GM23338 (cell line): ENCODE measurements around the gene SLCO1C1. TPM values are rescaled to one million over a fixed set of nuclear protein-coding genes. Genes with fewer than 3 reads are reported as not detected.

ENCODE experiments used
- ATAC-seq: fragments of 200-7000 bp; cut with Tn5 transposase; 3 replicates; pipeline ENCODE4 v1.9.1; 2020
- DNase-seq: peaks from one replicate; pipeline ENCODE4 v3.0.0-alpha.2; 2015; ENCODE audit warnings: low spot score
- H2AFZ ChIP-seq: fragments of 200-600 bp; sonication (generic); 2 replicates; pipeline ENCODE4 v1.8.0; 2016; ENCODE audit warnings: antibody characterized with exemption, mild to moderate bottlenecking, moderate library complexity
- H3F3A ChIP-seq: fragments of 200-600 bp; sonication (generic); replicated peaks from 2 replicates; pipeline ENCODE4 v1.8.0; 2017; ENCODE audit warnings: antibody characterized with exemption, mixed run types, low read depth
- H3K27ac ChIP-seq: fragments of 200-600 bp; sonication (generic); 2 replicates; pipeline ENCODE4 v1.6.1; 2016; ENCODE audit warnings: low read depth
- H3K27me3 ChIP-seq: fragments of 200-600 bp; sonication (generic); 2 replicates; pipeline ENCODE4 v1.8.0; 2016; ENCODE audit warnings: mild to moderate bottlenecking, mixed run types, moderate library complexity; ENCODE audit not compliant: insufficient read depth
- H3K36me3 ChIP-seq: fragments of 200-600 bp; sonication (generic); 2 replicates; pipeline ENCODE4 v1.8.0; 2016; ENCODE audit warnings: mild to moderate bottlenecking; ENCODE audit not compliant: insufficient read depth
- H3K4me1 ChIP-seq: fragments of 200-600 bp; sonication (generic); 2 replicates; pipeline ENCODE4 v1.8.0; 2016; ENCODE audit warnings: mild to moderate bottlenecking, moderate library complexity; ENCODE audit not compliant: insufficient read depth
- H3K4me2 ChIP-seq: fragments of 200-600 bp; sonication (generic); 2 replicates; pipeline ENCODE4 v1.7.1; 2017; ENCODE audit warnings: mixed run types
- H3K4me3 ChIP-seq: fragments of 200-600 bp; sonication (generic); 2 replicates; pipeline ENCODE4 v1.6.1; 2016; ENCODE audit warnings: mixed run types
- H3K79me2 ChIP-seq: fragments of 200-600 bp; sonication (generic); replicated peaks from 2 replicates; pipeline ENCODE4 v1.8.0; 2017; ENCODE audit warnings: mild to moderate bottlenecking; ENCODE audit not compliant: insufficient read depth
- H3K9me2 ChIP-seq: fragments of 200-600 bp; sonication (generic); 2 replicates; pipeline ENCODE4 v1.8.0; 2017; ENCODE audit not compliant: insufficient read depth
- H4K20me1 ChIP-seq: fragments of 200-600 bp; sonication (generic); replicated peaks from 2 replicates; pipeline ENCODE4 v1.8.0; 2017; ENCODE audit warnings: mild to moderate bottlenecking; ENCODE audit not compliant: insufficient read depth
- H3K27ac Mint-ChIP-seq: 2 replicates; pipeline ENCODE4 v1.8.0; 2020; ENCODE audit warnings: inconsistent platforms, mild to moderate bottlenecking, moderate library complexity, mixed read lengths
- H3K27me3 Mint-ChIP-seq: 3 replicates; pipeline ENCODE4 v1.8.0; 2022; ENCODE audit warnings: low read depth, mild to moderate bottlenecking, moderate library complexity, mixed read lengths, inconsistent platforms; ENCODE audit not compliant: insufficient read depth, poor library complexity
- H3K36me3 Mint-ChIP-seq: 3 replicates; pipeline ENCODE4 v1.8.0; 2021; ENCODE audit warnings: low read depth, mild to moderate bottlenecking, inconsistent platforms, moderate library complexity, mixed read lengths
- H3K4me1 Mint-ChIP-seq: 3 replicates; pipeline ENCODE4 v1.8.0; 2020; ENCODE audit warnings: mild to moderate bottlenecking, inconsistent platforms, mixed read lengths
- H3K4me3 Mint-ChIP-seq: 3 replicates; pipeline ENCODE4 v1.8.0; 2021; ENCODE audit warnings: moderate library complexity, mild to moderate bottlenecking, inconsistent platforms, mixed read lengths
- H3K9me3 Mint-ChIP-seq: 3 replicates; pipeline ENCODE4 v1.8.0; 2020; ENCODE audit warnings: moderate library complexity, mild to moderate bottlenecking, inconsistent platforms, mixed read lengths
- CREB1 ChIP-seq: fragments of 250-450 bp; sonication (Bioruptor Pico); IDR thresholded peaks from 2 replicates; pipeline ENCODE4 v1.5.0; 2020; ENCODE audit warnings: low read depth, mild to moderate bottlenecking, moderate library complexity
- CTCF ChIP-seq, 2 experiments: fragments of 200-600 bp in 1 of 2; sonication (generic) in 1 of 2; conservative IDR thresholded peaks; 2 replicates each; pipeline versions ENCODE4 v1.5.1 to v1.6.1; 2016 to 2017; ENCODE audit warnings: antibody characterized with exemption in 2 of 2, low read depth in 2 of 2, mild to moderate bottlenecking in 2 of 2, moderate library complexity in 1 of 2
- POLR2AphosphoS5 ChIP-seq: IDR thresholded peaks from 2 replicates; pipeline ENCODE4 v1.6.1; 2016; ENCODE audit warnings: antibody characterized with exemption, low read depth
- STAT1 ChIP-seq: IDR thresholded peaks from one replicate; pipeline ENCODE4 v1.6.1; 2016; ENCODE audit warnings: antibody characterized with exemption; ENCODE audit not compliant: unreplicated experiment
- ZNF331 ChIP-seq: fragments of 250-450 bp; sonication (Bioruptor Pico); IDR thresholded peaks from 2 replicates; pipeline ENCODE4 v1.5.0; 2020; ENCODE audit warnings: low read depth, mild to moderate bottlenecking, moderate library complexity
- polyA plus RNA-seq: library from polyadenylated mRNA; unstranded; fragments of >200 nt; fragmentation: Nextera tagmentation; extraction: Ambion mirVana; gene quantifications from 2 replicates; pipeline ENCODE4 v1.2.1, GENCODE V29; 2016
- total RNA-seq: library from RNA; depleted of rRNA; stranded (reverse); fragments of >200 nt; shearing (Covaris generic); gene quantifications from 2 replicates; pipeline ENCODE4 v1.2.3, GENCODE V29; 2014

SLCO1C1 gene
- total and polyA plus RNA-seq, 2 experiments from 2014 or later, result 0.86 to 1.6 TPM

GRCh38 chr12:20646239-20646827, 48.8 kb upstream of the SLCO1C1 start:
- no peak overlapping the region for H3K27ac ChIP-seq
- no peaks in the 10 kb centered on the region for H3K79me2 ChIP-seq
- H3K36me3 ChIP-seq, result no peaks in the 10 kb centered on the region
- H3K27me3 ChIP-seq, result no peaks in the 10 kb centered on the region
- no peaks in the 10 kb centered on the region for H3K9me2 ChIP-seq
- no peaks in the 10 kb centered on the region for H3K4me1 ChIP-seq
- Mint-ChIP-seq H3K9me3 (no peaks in the 10 kb centered on the region), H3K27me3 (no peaks in the 10 kb centered on the region), H3K4me1 (no peaks in the 10 kb centered on the region), H3K27ac (no peak overlapping the region), H3K36me3 (no peaks in the 10 kb centered on the region), H3K4me3 (no peak overlapping the region)
- DNase-seq (peak; percentile 45), ATAC-seq (no peak)
- H4K20me1 ChIP-seq, result no peaks in the 10 kb centered on the region
- TF ChIP-seq CTCF (conservative IDR thresholded peaks at IDR 0.05; ENCODE audit: low read depth in 2 of 2), result peak; percentile 71 to 72
- no peak for TF ChIP-seq CREB1 (CRISPR knock-in tag)
- TF ChIP-seq ZNF331 (CRISPR knock-in tag), result no peak
- no peak overlapping the region for H3K4me3 ChIP-seq
- no peak overlapping the region for H2AFZ ChIP-seq
- H3F3A ChIP-seq, result no peaks in the 10 kb centered on the region
- H3K4me2 ChIP-seq, result no peak overlapping the region

DNA sequence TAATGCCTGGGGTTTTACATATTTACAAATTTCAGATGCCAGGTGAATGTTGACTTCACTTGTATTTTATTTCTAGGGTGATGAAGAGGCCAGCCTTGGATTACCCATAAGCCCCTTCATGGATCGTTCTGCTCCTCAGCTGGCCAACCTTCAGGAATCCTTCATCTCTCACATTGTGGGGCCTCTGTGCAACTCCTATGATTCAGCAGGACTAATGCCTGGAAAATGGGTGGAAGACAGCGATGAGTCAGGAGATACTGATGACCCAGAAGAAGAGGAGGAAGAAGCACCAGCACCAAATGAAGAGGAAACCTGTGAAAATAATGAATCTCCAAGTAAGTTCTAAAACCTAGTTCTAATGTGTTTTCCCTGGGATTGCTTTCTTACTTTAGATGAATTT, 41.3 kb upstream of the SLCO1C1 start:
- Mint-ChIP-seq H3K4me1 (peaks cover 10% of the 10 kb centered on the region; the same call in 2 of the 3 replicates), H3K36me3 (peaks cover 3% of the 10 kb centered on the region; the same call in 1 of the 3 replicates), H3K9me3 (no peaks in the 10 kb centered on the region), H3K4me3 (no peak overlapping the region), H3K27me3 (peaks cover 6% of the 10 kb centered on the region), H3K27ac (no peak overlapping the region)
- H3K9me2 ChIP-seq, result no peaks in the 10 kb centered on the region
- 0 out of 2 replicates have a peak, but pooled peaks cover 4% of the 10 kb centered on the region for H3K4me1 ChIP-seq
- H3K27ac ChIP-seq, result no peak overlapping the region
- H3K4me2 ChIP-seq, result no peak overlapping the region
- DNase-seq, result no peak
- H3F3A ChIP-seq, result no peaks in the 10 kb centered on the region
- no peaks in the 10 kb centered on the region for H3K27me3 ChIP-seq
- H3K36me3 ChIP-seq, result no peaks in the 10 kb centered on the region
- ATAC-seq, result no peak
- H4K20me1 ChIP-seq, result no peaks in the 10 kb centered on the region
- TF ChIP-seq CREB1 (CRISPR knock-in tag) (no peak), POLR2AphosphoS5 (no peak), ZNF331 (CRISPR knock-in tag) (no peak), CTCF (conservative IDR thresholded peaks at IDR 0.05; ENCODE audit: low read depth in 2 of 2) (no peak), STAT1 (no peak)
- no peak overlapping the region for H3K4me3 ChIP-seq
- H3K79me2 ChIP-seq, result no peaks in the 10 kb centered on the region
- no peak overlapping the region for H2AFZ ChIP-seq
